Endothelial cell of umbilical vein (primary cell): ENCODE results near the gene TRMT2A.

ENCODE experiments used
- EZH2 ChIP-seq: IDR thresholded peaks from 2 replicates; pipeline ENCODE4 v1.6.1; 2012; ENCODE audit warnings: borderline replicate concordance, low read depth, mild to moderate bottlenecking, moderate library complexity, low read length, inconsistent platforms; ENCODE audit not compliant: severe bottlenecking
- FOS ChIP-seq: IDR thresholded peaks from 2 replicates; pipeline ENCODE4 v1.6.1; 2011; ENCODE audit warnings: mild to moderate bottlenecking, low read length, moderate library complexity, borderline replicate concordance; ENCODE audit not compliant: insufficient read depth
- GATA2 ChIP-seq: IDR thresholded peaks from 2 replicates; pipeline ENCODE4 v1.7.0; 2011; ENCODE audit warnings: low read depth, mild to moderate bottlenecking, moderate library complexity, mixed read lengths, low read length; ENCODE audit not compliant: insufficient read length, insufficient read depth
- JUN ChIP-seq: IDR thresholded peaks from 2 replicates; pipeline ENCODE4 v1.6.1; 2011; ENCODE audit warnings: borderline replicate concordance, low read depth; ENCODE audit not compliant: insufficient read length, insufficient read depth
- MYC ChIP-seq: IDR thresholded peaks from one replicate; pipeline ENCODE4 v1.6.1; 2011; ENCODE audit warnings: mild to moderate bottlenecking, low read depth, low read length
- POLR2A ChIP-seq: IDR thresholded peaks from 2 replicates; pipeline ENCODE4 v1.6.1; 2012; ENCODE audit warnings: low read depth, mild to moderate bottlenecking, control low read depth, low read length
- POLR2AphosphoS5 ChIP-seq: IDR thresholded peaks from 2 replicates; pipeline ENCODE4 v1.6.1; 2012; ENCODE audit warnings: low read depth, mild to moderate bottlenecking, control low read depth, low read length, moderate library complexity; ENCODE audit not compliant: insufficient read depth
- TF ChIP-seq, protein P1 (sequence below): IDR thresholded peaks from 2 replicates; pipeline ENCODE4 v1.6.1; 2011; ENCODE audit not compliant: insufficient read depth, insufficient read length
- TF ChIP-seq, protein P2 (sequence below), 2 donors: IDR thresholded peaks; 1 replicate in 1 of 2; 2 replicates in 1 of 2; pipeline ENCODE4 v1.5.1; 2011; ENCODE audit warnings: low read length in 2 of 2, mild to moderate bottlenecking in 2 of 2, moderate library complexity in 2 of 2, control low read depth in 1 of 2, inconsistent platforms in 1 of 2, low read depth in 1 of 2; ENCODE audit not compliant: insufficient read depth in 1 of 2; ENCODE audit errors: extremely low read depth in 1 of 2

DNA sequence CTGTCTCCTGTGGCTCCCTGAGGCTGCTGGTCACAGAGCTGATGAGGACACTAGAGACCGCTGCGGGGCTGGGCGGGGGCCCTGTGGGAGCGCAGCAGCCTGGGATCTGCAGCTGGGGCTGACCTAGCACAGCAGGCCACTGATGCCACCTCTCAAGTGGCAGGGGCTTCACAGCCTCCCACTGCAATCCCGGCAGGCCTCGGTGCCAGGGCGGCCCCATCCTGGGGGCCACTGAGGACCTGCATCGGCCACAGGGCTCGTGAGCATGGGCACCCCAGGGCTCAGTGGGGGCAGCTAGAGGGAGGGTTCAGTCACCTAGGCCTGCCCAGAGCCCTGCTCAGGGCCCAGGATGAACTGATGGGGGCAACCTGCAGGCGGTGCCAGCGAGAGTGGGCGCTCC lies 48.4 kb upstream of the TRMT2A start:
- TF ChIP-seq POLR2A (no peak), FOS (no peak), POLR2AphosphoS5 (no peak), EZH2 (no peak), MYC (no peak), JUN (no peak), GATA2 (no peak)
- TF ChIP-seq, protein P1, sequence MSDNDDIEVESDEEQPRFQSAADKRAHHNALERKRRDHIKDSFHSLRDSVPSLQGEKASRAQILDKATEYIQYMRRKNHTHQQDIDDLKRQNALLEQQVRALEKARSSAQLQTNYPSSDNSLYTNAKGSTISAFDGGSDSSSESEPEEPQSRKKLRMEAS, result no peak
- TF ChIP-seq, protein P2, sequence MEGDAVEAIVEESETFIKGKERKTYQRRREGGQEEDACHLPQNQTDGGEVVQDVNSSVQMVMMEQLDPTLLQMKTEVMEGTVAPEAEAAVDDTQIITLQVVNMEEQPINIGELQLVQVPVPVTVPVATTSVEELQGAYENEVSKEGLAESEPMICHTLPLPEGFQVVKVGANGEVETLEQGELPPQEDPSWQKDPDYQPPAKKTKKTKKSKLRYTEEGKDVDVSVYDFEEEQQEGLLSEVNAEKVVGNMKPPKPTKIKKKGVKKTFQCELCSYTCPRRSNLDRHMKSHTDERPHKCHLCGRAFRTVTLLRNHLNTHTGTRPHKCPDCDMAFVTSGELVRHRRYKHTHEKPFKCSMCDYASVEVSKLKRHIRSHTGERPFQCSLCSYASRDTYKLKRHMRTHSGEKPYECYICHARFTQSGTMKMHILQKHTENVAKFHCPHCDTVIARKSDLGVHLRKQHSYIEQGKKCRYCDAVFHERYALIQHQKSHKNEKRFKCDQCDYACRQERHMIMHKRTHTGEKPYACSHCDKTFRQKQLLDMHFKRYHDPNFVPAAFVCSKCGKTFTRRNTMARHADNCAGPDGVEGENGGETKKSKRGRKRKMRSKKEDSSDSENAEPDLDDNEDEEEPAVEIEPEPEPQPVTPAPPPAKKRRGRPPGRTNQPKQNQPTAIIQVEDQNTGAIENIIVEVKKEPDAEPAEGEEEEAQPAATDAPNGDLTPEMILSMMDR (IDR thresholded peaks at IDR 0.05; ENCODE audit: extremely low read depth in 1 of 2, insufficient read depth in 1 of 2, low read depth in 1 of 2, low read length in 2 of 2), result no peak
